Measurements from ENCODE around the gene TMC7.
"Not testable (repeated sequence)": the region's sequence is repeated elsewhere in the genome, so short reads cannot be mapped to it uniquely, and the experiment has no call there.

Gene TMC7

GRCh38 chr16:18979936-18980335 lies 3.8 kb upstream of the TMC7 start:
- TF ChIP-seq CTCF (IDR thresholded peaks at IDR 0.05; ENCODE audit: low read depth, low read length, missing control alignments): no peak
- DNase-seq (ENCODE audit: low read depth): no peak
- H3K4me3 ChIP-seq (ENCODE audit: low read depth, low read length): no peak overlapping the region

- no peak overlapping the region for H3K4me3 ChIP-seq (ENCODE audit: low read depth, low read length)
- DNase-seq (ENCODE audit: low read depth): no peak
Observed at GRCh38 chr16:18984435-18985005, 786 bp downstream of the TMC7 start.

GRCh38 chr16:18985256-18985655 lies 1.5 kb downstream of the TMC7 start:
- not testable (repeated sequence) for H3K4me3 ChIP-seq (ENCODE audit: low read depth, low read length); DNase-seq (ENCODE audit: low read depth)

More at GRCh38 chr16:18984435-18985005, 786 bp downstream of the TMC7 start:
- no peak for TF ChIP-seq CTCF (IDR thresholded peaks at IDR 0.05; ENCODE audit: low read depth, low read length, missing control alignments)

GRCh38 chr16:18991731-18992130 lies 8.0 kb downstream of the TMC7 start:
- not testable (repeated sequence) for DNase-seq (ENCODE audit: low read depth); H3K4me3 ChIP-seq (ENCODE audit: low read depth, low read length)

DNA sequence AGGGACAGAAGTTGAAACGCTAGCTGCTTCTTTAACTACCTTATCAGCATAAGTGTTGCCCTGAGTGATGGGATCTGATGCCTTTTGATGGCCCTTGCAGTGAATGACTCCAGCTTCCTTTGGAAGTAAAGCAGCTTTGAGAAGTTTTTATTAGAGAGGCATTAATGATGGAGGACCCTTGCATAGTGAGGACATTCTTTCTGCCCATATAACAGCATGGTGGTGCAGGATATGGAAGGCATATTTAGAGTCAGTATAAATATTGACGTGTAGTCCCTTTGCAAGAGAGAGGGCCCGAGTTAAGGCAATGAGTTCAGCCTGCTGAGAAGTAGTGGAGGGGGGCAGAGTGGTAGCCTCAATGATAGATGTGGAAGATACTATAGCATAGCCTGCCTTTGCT lies 9.8 kb downstream of the TMC7 start:
- DNase-seq (ENCODE audit: low read depth); H3K4me3 ChIP-seq (ENCODE audit: low read depth, low read length): not testable (repeated sequence)

DNA sequence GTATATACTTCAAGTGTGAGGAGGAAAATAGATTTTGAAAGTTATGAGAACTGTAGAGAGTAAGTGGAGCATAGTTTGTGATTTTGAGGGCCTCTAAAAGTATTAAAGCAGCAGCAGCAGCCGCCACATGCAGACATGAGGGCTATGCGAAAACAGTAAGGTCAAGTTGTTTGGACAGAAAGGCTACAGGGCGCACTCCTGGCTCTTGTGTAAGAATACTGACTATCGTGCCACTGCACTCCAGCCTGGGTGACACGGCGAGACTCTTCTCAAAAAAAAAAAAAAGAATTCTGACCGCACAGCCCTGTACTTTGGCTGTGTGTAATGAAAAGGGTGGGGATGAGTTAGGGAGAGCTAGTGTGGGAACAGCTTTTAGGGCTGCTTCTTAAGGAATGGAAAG lies 10.4 kb downstream of the TMC7 start:
- not testable (repeated sequence) for DNase-seq (ENCODE audit: low read depth); H3K4me3 ChIP-seq (ENCODE audit: low read depth, low read length)

DNA sequence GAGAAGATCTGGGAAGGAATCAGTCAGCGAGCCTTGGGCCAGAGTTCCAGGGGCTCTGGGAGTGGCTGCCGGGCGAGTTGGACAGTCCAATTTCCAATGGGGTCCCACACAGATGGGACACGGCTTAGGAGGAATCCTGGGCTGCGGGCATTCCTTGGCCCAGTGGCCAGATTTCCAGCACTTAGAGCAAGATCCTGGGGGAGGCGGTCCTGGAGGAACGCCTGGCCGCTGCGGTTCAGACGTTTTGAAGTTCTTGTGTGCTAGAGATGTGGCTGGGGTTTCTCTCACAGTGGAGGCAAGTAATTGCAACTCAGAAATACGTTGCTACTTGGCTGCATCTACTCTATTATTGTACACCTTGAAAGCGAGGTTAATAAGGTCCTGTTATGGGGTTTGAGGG lies 11.7 kb downstream of the TMC7 start:
- not testable (repeated sequence) for DNase-seq (ENCODE audit: low read depth); H3K4me3 ChIP-seq (ENCODE audit: low read depth, low read length)

DNA sequence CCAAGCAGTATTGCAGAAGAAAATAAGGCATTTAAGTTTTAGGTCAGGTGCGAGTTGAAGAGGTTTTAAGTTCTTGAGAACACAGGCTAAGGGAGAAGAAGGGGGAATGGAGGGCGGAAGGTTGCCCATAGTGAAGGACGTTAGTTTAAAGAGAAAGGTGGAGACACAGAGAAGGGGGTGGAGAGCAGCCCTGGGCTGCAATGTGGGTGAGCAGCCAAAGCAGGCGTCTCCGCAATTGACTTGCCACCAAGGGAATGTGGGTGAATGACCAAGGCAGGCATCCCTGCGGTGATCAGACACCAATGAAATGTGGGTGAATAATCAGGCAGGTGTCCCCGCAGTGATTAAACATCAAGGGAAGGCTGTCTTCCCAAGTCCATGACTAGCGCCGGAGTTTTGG lies 12.8 kb downstream of the TMC7 start:
- H3K4me3 ChIP-seq (ENCODE audit: low read depth, low read length); DNase-seq (ENCODE audit: low read depth): not testable (repeated sequence)

DNA sequence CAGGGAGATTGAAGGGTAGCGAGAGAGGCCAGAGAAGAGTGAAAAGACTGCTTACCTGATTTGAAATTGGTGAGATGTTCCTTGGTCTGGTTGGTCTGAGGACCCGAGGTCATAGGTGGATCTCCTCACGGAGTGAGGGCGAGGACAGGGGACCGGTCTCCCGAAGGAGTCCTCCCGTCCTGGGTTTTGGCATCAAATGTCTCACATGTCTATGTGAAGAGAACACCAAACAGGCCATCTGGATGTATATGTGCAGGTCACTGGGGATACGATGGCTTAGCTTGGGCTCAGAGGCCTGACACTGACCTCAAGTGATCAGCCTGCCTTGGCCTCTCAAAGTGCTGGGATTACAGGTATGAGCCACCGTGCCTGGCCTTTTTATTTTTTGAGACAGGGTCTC lies 13.3 kb downstream of the TMC7 start:
- DNase-seq (ENCODE audit: low read depth); H3K4me3 ChIP-seq (ENCODE audit: low read depth, low read length): not testable (repeated sequence)

- H3K4me3 ChIP-seq (ENCODE audit: low read depth, low read length): no peak overlapping the region
- DNase-seq (ENCODE audit: low read depth): no peak
- TF ChIP-seq CTCF (IDR thresholded peaks at IDR 0.05; ENCODE audit: low read depth, low read length, missing control alignments): no peak
Observed at GRCh38 chr16:18999045-18999393, 15.3 kb downstream of the TMC7 start.

- H3K4me3 ChIP-seq (ENCODE audit: low read depth, low read length): no peak overlapping the region
- no peak for DNase-seq (ENCODE audit: low read depth)
- TF ChIP-seq CTCF (IDR thresholded peaks at IDR 0.05; ENCODE audit: low read depth, low read length, missing control alignments): no peak
Observed at GRCh38 chr16:19001788-19002187, 18.1 kb downstream of the TMC7 start.

Data from GM12864 (cell line).